HCT116 (cell line): ENCODE measurements around the gene SEMA4F. TPM values are rescaled to one million over a fixed set of nuclear protein-coding genes. Genes with fewer than 3 reads are reported as not detected.

Experiments used
- ATAC-seq: fragments of 200-7000 bp; cut with Tn5 transposase; 2 replicates; pipeline ENCODE4 v1.9.1; 2020; ENCODE audit warnings: mild to moderate bottlenecking, moderate library complexity
- BruUV-seq: library from RNA; stranded (reverse); fragments of 400-500 nt; replicated peaks from 2 replicates; lab custom pipeline; 2021; lab: Mats Ljungman, UMichigan
- CTCF ChIA-PET: fragments of 300-600 bp; sonication (Branson Sonifier 250); formaldehyde crosslinking; loops from one replicate; lab custom pipeline; 2021; ENCODE audit warnings: antibody characterized with exemption; lab: Charles Lee
- POLR2A ChIA-PET: fragments of 300-600, 350-600 bp; sonication (Branson Sonifier 250); formaldehyde crosslinking; loops from one replicate; lab custom pipeline; 2021; ENCODE audit warnings: antibody characterized with exemption; lab: Charles Lee
- RAD21 ChIA-PET, 2 experiments: fragments of 300-600 bp; sonication (Branson Sonifier 250); formaldehyde crosslinking; loops; one replicate each; lab custom pipeline; 2023; ENCODE audit warnings: low total read pairs in 2 of 2; ENCODE audit not compliant: uncharacterized antibody in 2 of 2, unreplicated experiment in 2 of 2, low non-redundant PET in 1 of 2; lab: Charles Lee
- DNase-seq: peaks from one replicate; pipeline ENCODE4 v3.0.0-alpha.2; 2010; ENCODE audit warnings: low read depth, low spot score
- H2AFZ ChIP-seq: fragments of 200-600 bp; shearing (Covaris generic), sonication (generic); 2 replicates; pipeline ENCODE4 v1.6.1; 2017; ENCODE audit warnings: low read depth, mixed run types, mixed read lengths, antibody characterized with exemption, low read length; ENCODE audit not compliant: poor library complexity, severe bottlenecking
- H3K27ac ChIP-seq: 2 replicates; pipeline ENCODE4 v1.5.1; 2012; ENCODE audit warnings: low read depth, low read length
- H3K27me3 ChIP-seq: fragments of 200-600 bp; sonication (generic); 2 replicates; pipeline ENCODE4 v1.6.1; 2016; ENCODE audit warnings: mixed run types, low read length, mixed read lengths; ENCODE audit not compliant: insufficient read depth
- H3K36me3 ChIP-seq, 2 experiments: fragments of 200-500 bp in 1 of 2; fragments of 200-600 bp in 1 of 2; sonication (Bioruptor generic) in 1 of 2; sonication (generic) in 1 of 2; 2 replicates each; pipeline versions ENCODE4 v1.5.1 to v1.6.1; 2014 to 2016; ENCODE audit warnings: low read length in 2 of 2, inconsistent platforms in 1 of 2, mixed read lengths in 1 of 2, mixed run types in 1 of 2; ENCODE audit not compliant: insufficient read depth in 2 of 2, control insufficient read depth in 1 of 2
- H3K4me1 ChIP-seq, 2 experiments: fragments of 200-600 bp in 1 of 2; sonication (generic) in 1 of 2; 2 replicates each; pipeline versions ENCODE4 v1.5.1 to v1.6.1; 2012 to 2017; ENCODE audit warnings: low read length in 2 of 2, inconsistent platforms in 1 of 2, mild to moderate bottlenecking in 1 of 2, mixed read lengths in 1 of 2, mixed run types in 1 of 2, moderate library complexity in 1 of 2; ENCODE audit not compliant: insufficient read depth in 2 of 2, control insufficient read depth in 1 of 2
- H3K4me2 ChIP-seq: fragments of 200-600 bp; sonication (generic); 2 replicates; pipeline ENCODE4 v1.6.1; 2017; ENCODE audit warnings: mixed run types, low read length, mixed read lengths
- H3K4me3 ChIP-seq, 2 experiments: fragments of 200-600 bp in 1 of 2; sonication (generic) in 1 of 2; replicated peaks in 1 of 2; 2 replicates each; pipeline ENCODE4 v1.5.1; 2011 to 2016; ENCODE audit warnings: low read length in 2 of 2, control low read depth in 1 of 2, low read depth in 1 of 2, mild to moderate bottlenecking in 1 of 2, mixed read lengths in 1 of 2, mixed run types in 1 of 2
- H3K79me2 ChIP-seq: fragments of 200-600 bp; sonication (generic); 2 replicates; pipeline ENCODE4 v1.6.1; 2017; ENCODE audit warnings: mild to moderate bottlenecking, mixed run types, low read length, moderate library complexity, mixed read lengths; ENCODE audit not compliant: insufficient read depth
- H3K9ac ChIP-seq: fragments of 200-600 bp; sonication (generic); 2 replicates; pipeline ENCODE4 v1.6.1; 2016; ENCODE audit warnings: low read length, mixed read lengths
- H3K9me2 ChIP-seq: fragments of 200-600 bp; sonication (generic), shearing (Covaris generic); 2 replicates; pipeline ENCODE4 v1.6.1; 2017; ENCODE audit warnings: mixed run types, mild to moderate bottlenecking, moderate library complexity; ENCODE audit not compliant: insufficient read depth
- H3K9me3 ChIP-seq, 2 experiments: fragments of 200-500 bp in 1 of 2; fragments of 200-600 bp in 1 of 2; sonication (Bioruptor generic) in 1 of 2; sonication (generic) in 1 of 2; 2 replicates each; pipeline ENCODE4 v1.6.1; 2014 to 2017; ENCODE audit warnings: low read length in 2 of 2, mixed read lengths in 2 of 2, inconsistent platforms in 1 of 2, low read depth in 1 of 2, mild to moderate bottlenecking in 1 of 2, mixed run types in 1 of 2, moderate library complexity in 1 of 2; ENCODE audit not compliant: control insufficient read depth in 1 of 2, insufficient read depth in 1 of 2
- H4K20me1 ChIP-seq: fragments of 200-600 bp; sonication (generic), shearing (Covaris generic); 2 replicates; pipeline ENCODE4 v1.6.1; 2017; ENCODE audit warnings: mixed run types, mild to moderate bottlenecking, moderate library complexity; ENCODE audit not compliant: insufficient read depth
- CBX3 ChIP-seq: IDR thresholded peaks from 2 replicates; pipeline ENCODE4 v1.6.1; 2012; ENCODE audit warnings: low read depth
- CTCF ChIP-seq, 3 experiments: fragments of 200-600 bp in 1 of 3; sonication (generic) in 1 of 3; IDR thresholded peaks in 2 of 3; conservative IDR thresholded peaks in 1 of 3; 2 replicates each; pipeline ENCODE4 v1.5.1; 2012 to 2017; ENCODE audit warnings: low read depth in 2 of 3, low read length in 2 of 3, antibody characterized with exemption in 1 of 3, borderline replicate concordance in 1 of 3, control low read depth in 1 of 3, mild to moderate bottlenecking in 1 of 3, mixed read lengths in 1 of 3, mixed run types in 1 of 3, moderate library complexity in 1 of 3; ENCODE audit not compliant: insufficient read depth in 1 of 3
- ELF1 ChIP-seq: IDR thresholded peaks from 2 replicates; pipeline ENCODE4 v1.6.1; 2012; ENCODE audit warnings: low read depth, borderline replicate concordance
- EZH2phosphoT487 ChIP-seq: fragments of 200-600 bp; IDR thresholded peaks from 2 replicates; pipeline ENCODE4 v1.6.1; 2018; ENCODE audit warnings: antibody characterized with exemption, borderline replicate concordance
- FOSL1 ChIP-seq: IDR thresholded peaks from 2 replicates; pipeline ENCODE4 v1.6.1; 2012; ENCODE audit warnings: low read depth
- MAX ChIP-seq: IDR thresholded peaks from 2 replicates; pipeline ENCODE4 v1.6.1; 2012
- POLR2A ChIP-seq: IDR thresholded peaks from 2 replicates; pipeline ENCODE4 v1.7.0; 2011; ENCODE audit warnings: borderline replicate concordance; ENCODE audit not compliant: insufficient read depth, insufficient read length; ENCODE audit errors: extremely low read depth
- REST ChIP-seq: IDR thresholded peaks from 2 replicates; pipeline ENCODE4 v1.6.1; 2012; ENCODE audit warnings: low read depth
- SP1 ChIP-seq: IDR thresholded peaks from 2 replicates; pipeline ENCODE4 v1.6.1; 2012; ENCODE audit warnings: low read depth
- SRF ChIP-seq: IDR thresholded peaks from 2 replicates; pipeline ENCODE4 v1.6.1; 2012; ENCODE audit warnings: low read depth
- intact Hi-C: fragments of 100-400 bp; cut with micrococcal nuclease; formaldehyde crosslinking; loops from 2 replicates; pipeline ENCODE4 v1.10.0; 2022
- total RNA-seq: library from RNA; stranded (reverse); gene quantifications from one replicate; pipeline ENCODE4 v1.2.1, GENCODE V29; 2021; ENCODE audit not compliant: unreplicated experiment

Gene SEMA4F
- total RNA-seq, 1 experiment from 2014 or later = 12.3 TPM

GRCh38 chr2:74700643-74701372 is 46.8 kb downstream of the SEMA4F start:
- RAD21 ChIA-PET = no interaction called here
- Histone ChIP-seq H3K4me2 (no peak overlapping the region), H3K27ac (no peak overlapping the region), H4K20me1 (no peaks in the 10 kb centered on the region), H2AFZ (no peak overlapping the region), H3K79me2 (no peaks in the 10 kb centered on the region), H3K9ac (no peak overlapping the region), H3K9me2 (no peaks in the 10 kb centered on the region), H3K4me1 (no peaks in the 10 kb centered on the region), H3K9me3 (no peaks in the 10 kb centered on the region), H3K4me3 (no peak overlapping the region), H3K36me3 (no peaks in the 10 kb centered on the region), H3K27me3 (no peaks in the 10 kb centered on the region)
- intact Hi-C loops = no loop called here
- TF ChIP-seq CBX3 (no peak), MAX (no peak), ELF1 (no peak), SRF (no peak), REST (no peak), SP1 (no peak), CTCF (IDR thresholded peaks at IDR 0.05 in 2 of 3, conservative IDR thresholded peaks at IDR 0.05 in 1 of 3; ENCODE audit: borderline replicate concordance in 1 of 3, insufficient read depth in 1 of 3, low read depth in 2 of 3, low read length in 2 of 3) (no peak), FOSL1 (no peak), POLR2A (no peak), EZH2phosphoT487 (no peak)
- BruUV-seq = no TSS peak
- POLR2A ChIA-PET = no interaction called here
- DNase-seq = no peak
- ATAC-seq = no peak
- CTCF ChIA-PET = interaction anchor here (0.9 kb wide), 1 partner anchor 14 kb away, joined by 3 read pairs; no protein-coding TSS in a partner anchor
